ENCODE data around the gene XXYLT1. TPM values are rescaled to one million over a fixed set of nuclear protein-coding genes. Genes with fewer than 3 reads are reported as not detected.

The XXYLT1 gene
- total RNA-seq, 6 experiments from 2014 or later, result 1.7 to 6.5 (median 2.1) TPM

GRCh38 chr3:195068084-195069080 is 202.6 kb downstream of the XXYLT1 start:
- DNase-seq, result peak in 2 of 3 donors; percentile 1 to 26
- no peak for TF ChIP-seq POLR2A (IDR thresholded peaks at IDR 0.05)
- no peak for TF ChIP-seq CTCF (IDR thresholded peaks at IDR 0.05)
- H3K4me3 ChIP-seq, result no peak overlapping the region
- intact Hi-C loops (cut with DNase I), result no loop called here
- H3K4me1 ChIP-seq, result no peaks in the 10 kb centered on the region
- H3K36me3 ChIP-seq, result no peaks in the 10 kb centered on the region
- no peak overlapping the region for H3K27ac ChIP-seq
- ATAC-seq, result no peak
- H3K27me3 ChIP-seq, result no peaks in the 10 kb centered on the region
- WGBS (ENCODE audit: insufficient coverage, low coverage, low lambda C conversion rate, missing lambda C conversion rate), result 89% methylated on average over 15 of the region's 18 CpGs
- no peaks in the 10 kb centered on the region for H3K9me3 ChIP-seq

GRCh38 chr3:195066441-195066841 is 204.5 kb downstream of the XXYLT1 start:
- no peak for TF ChIP-seq CTCF (IDR thresholded peaks at IDR 0.05)
- no peak for TF ChIP-seq POLR2A (IDR thresholded peaks at IDR 0.05)
- no peaks in the 10 kb centered on the region for H3K36me3 ChIP-seq
- no peak overlapping the region for H3K4me3 ChIP-seq
- H3K27ac ChIP-seq, result no peak overlapping the region
- H3K27me3 ChIP-seq, result no peaks in the 10 kb centered on the region
- intact Hi-C loops (cut with DNase I), result no loop called here
- no peaks in the 10 kb centered on the region for H3K9me3 ChIP-seq
- 86% methylated on average over 4 of the region's 16 CpGs for WGBS (ENCODE audit: insufficient coverage, low coverage, low lambda C conversion rate, missing lambda C conversion rate)
- ATAC-seq, result no peak
- peak; percentile 12 to 27 (median 20) for DNase-seq
- no peaks in the 10 kb centered on the region for H3K4me1 ChIP-seq

GRCh38 chr3:195065864-195066185 is 205.1 kb downstream of the XXYLT1 start:
- Histone ChIP-seq H3K27me3 (no peaks in the 10 kb centered on the region), H3K4me3 (no peak overlapping the region), H3K4me1 (peaks cover 0 to 5% (median 2%) of the 10 kb centered on the region in 4 donors), H3K27ac (no peak overlapping the region), H3K9me3 (no peaks in the 10 kb centered on the region), H3K36me3 (no peaks in the 10 kb centered on the region)
- no CpG with 5 or more reads among the region's 13 CpGs for WGBS (ENCODE audit: insufficient coverage, low coverage, low lambda C conversion rate, missing lambda C conversion rate)
- ATAC-seq, result no peak
- DNase-seq, result peak in 1 of 3 donors; percentile 6
- no peak for TF ChIP-seq CTCF (IDR thresholded peaks at IDR 0.05)
- no peak for TF ChIP-seq POLR2A (IDR thresholded peaks at IDR 0.05)
- intact Hi-C loops (cut with DNase I), result no loop called here

GRCh38 chr3:195065142-195065863 is 205.7 kb downstream of the XXYLT1 start:
- Histone ChIP-seq H3K9me3 (no peaks in the 10 kb centered on the region), H3K4me1 (peaks cover 0 to 10% (median 5%) of the 10 kb centered on the region in 4 donors), H3K27me3 (no peaks in the 10 kb centered on the region), H3K36me3 (no peaks in the 10 kb centered on the region), H3K27ac (no peak overlapping the region), H3K4me3 (no peak overlapping the region)
- ATAC-seq (no peak), DNase-seq (peak in 2 of 3 donors; percentile 5 to 41)
- WGBS (ENCODE audit: insufficient coverage, low coverage, low lambda C conversion rate, missing lambda C conversion rate), result 75% methylated on average over 8 of the region's 42 CpGs
- TF ChIP-seq CTCF (IDR thresholded peaks at IDR 0.05) (no peak), POLR2A (IDR thresholded peaks at IDR 0.05) (no peak)
- intact Hi-C loops (cut with DNase I), result no loop called here

Data from right lobe of liver (tissue), 6 donors.